Stimulated activated CD8-positive, alpha-beta memory T cell treated with anti-CD3 and anti-CD28 coated beads, Interleukin-7, amount 100 ng/mL, for 1 hour (primary cell): Measurements from ENCODE around the gene CFTR.
"Not testable (repeated sequence)": the region's sequence is repeated elsewhere in the genome, so short reads cannot be mapped to it uniquely, and the experiment has no call there.

Source experiments
- DNase-seq, 2 donors: peaks; one replicate each; pipeline ENCODE4 v3.0.0-alpha.2; 2020; ENCODE audit warnings: low read depth in 2 of 2

Gene CFTR

GRCh38 chr7:117495308-117495707 lies 15.5 kb downstream of the CFTR start:
- no peak for DNase-seq

- DNase-seq, result no peak
Observed at GRCh38 chr7:117502331-117502730, 22.5 kb downstream of the CFTR start.

DNA sequence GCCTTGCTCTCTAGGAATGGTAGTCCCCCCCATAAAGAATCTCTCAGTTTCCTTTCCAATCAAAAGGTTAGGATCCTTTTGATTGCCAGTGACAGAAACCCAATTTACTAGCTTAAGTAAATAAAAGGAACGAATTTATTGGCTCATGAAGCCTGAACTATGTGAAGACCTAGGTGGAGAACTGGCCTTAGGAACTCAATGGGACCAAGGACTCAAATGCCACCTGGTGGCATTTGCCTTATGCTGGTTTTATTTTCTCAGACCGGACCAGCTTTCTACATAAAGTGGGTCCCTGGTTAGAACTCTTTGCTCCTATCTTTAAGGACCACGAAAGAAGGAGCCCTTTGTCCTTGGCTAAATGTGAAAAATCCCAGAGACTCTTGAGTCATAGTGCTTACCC lies 25.4 kb downstream of the CFTR start:
- DNase-seq, result no peak

DNA sequence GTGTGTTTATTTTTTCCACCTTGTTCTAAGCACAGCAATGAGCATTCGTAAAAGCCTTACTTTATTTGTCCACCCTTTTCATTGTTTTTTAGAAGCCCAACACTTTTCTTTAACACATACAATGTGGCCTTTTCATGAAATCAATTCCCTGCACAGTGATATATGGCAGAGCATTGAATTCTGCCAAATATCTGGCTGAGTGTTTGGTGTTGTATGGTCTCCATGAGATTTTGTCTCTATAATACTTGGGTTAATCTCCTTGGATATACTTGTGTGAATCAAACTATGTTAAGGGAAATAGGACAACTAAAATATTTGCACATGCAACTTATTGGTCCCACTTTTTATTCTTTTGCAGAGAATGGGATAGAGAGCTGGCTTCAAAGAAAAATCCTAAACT lies 28.9 kb downstream of the CFTR start:
- DNase-seq, result no peak

- DNase-seq, result not testable (repeated sequence)
Observed at GRCh38 chr7:117517194-117517593, 37.4 kb downstream of the CFTR start.

GRCh38 chr7:117530390-117530789 lies 50.6 kb downstream of the CFTR start:
- DNase-seq, result no peak

DNA sequence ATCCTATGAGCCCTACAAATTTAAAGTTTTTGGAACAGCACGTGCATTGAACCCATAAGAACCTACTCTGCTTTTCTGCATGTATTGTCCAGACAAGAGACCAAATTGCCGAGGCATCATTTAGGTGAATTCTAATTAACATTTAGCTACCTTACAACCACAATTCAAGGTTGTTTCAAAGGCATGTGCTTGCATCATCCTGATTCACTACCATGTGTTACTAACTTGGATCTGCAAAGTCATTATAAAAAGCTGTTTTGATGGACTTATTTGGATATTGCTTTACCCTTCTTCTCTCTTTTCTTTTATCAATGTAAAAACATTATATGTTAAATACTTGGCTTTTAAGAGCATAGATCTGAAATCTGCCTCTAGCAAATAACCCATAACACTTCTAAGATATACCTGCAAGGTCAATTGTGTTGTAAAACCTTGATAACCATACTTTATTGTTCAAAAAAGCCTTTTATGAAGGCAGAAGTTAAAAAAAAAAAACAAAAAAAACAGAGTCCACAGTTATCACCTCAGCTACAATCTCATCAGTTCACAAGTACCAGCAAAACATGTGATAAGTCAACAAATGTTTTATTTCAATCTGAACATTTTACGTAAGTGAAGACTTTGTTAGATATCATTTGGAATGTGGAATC lies 51.9 kb downstream of the CFTR start:
- DNase-seq, result no peak

- DNase-seq, result no peak
Observed at GRCh38 chr7:117538053-117538452, 58.2 kb downstream of the CFTR start.

DNA sequence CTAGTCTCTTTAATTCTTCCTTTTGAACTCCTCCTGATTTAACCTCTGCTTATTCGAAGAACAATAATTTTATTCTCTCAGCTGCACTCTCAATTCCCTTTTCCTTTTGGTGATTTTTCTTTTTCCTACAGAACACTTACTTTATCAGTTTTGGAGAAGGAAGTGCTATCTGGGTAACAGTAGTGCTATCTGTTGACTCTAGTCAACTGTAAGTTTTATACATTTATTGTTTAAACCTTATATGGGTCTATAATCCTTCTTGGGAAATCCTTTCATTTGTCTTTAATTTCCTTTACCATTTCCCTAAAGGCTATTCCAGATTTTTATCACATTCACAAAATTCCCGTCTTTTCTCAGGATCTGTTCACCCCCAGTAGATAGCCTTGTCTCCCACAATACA lies 64.2 kb downstream of the CFTR start:
- DNase-seq, result no peak

DNA sequence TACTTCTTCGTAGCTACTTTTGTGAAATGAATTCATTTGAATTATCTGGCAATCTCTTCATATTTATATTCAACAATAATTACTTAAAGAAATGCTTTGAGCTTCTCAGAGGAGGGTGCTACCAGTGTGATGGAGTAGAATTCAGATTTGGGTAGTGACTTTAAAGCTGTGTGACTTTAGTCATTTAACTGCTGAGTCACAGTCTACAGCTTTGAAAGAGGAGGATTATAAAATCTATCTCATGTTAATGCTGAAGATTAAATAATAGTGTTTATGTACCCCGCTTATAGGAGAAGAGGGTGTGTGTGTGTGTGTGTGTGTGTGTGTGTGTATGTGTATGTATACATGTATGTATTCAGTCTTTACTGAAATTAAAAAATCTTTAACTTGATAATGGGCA lies 68.2 kb downstream of the CFTR start:
- DNase-seq, result no peak

GRCh38 chr7:117550625-117551024 lies 70.8 kb downstream of the CFTR start:
- no peak for DNase-seq

DNA sequence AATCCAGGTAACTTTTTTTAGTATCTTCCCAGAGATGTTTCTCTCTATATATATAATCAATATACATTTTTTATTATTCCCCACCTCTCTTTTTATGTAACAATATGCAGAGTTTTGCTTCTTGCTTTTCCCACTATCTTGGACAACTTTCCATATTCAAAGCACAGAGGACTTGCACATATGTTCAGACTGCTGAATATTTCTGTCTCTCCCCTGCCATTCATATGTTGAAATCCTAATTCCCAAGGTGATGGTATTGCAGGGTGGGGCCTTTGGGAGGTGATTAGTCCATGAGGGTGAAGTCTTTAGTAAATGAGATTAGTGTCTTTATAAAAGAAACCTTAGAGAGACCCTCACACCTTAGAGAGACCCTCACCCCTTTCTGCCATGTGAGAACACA lies 72.8 kb downstream of the CFTR start:
- DNase-seq, result no peak

- no peak for DNase-seq
Observed at GRCh38 chr7:117555260-117555659, 75.4 kb downstream of the CFTR start.

DNA sequence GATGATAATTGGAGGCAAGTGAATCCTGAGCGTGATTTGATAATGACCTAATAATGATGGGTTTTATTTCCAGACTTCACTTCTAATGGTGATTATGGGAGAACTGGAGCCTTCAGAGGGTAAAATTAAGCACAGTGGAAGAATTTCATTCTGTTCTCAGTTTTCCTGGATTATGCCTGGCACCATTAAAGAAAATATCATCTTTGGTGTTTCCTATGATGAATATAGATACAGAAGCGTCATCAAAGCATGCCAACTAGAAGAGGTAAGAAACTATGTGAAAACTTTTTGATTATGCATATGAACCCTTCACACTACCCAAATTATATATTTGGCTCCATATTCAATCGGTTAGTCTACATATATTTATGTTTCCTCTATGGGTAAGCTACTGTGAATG lies 79.6 kb downstream of the CFTR start:
- DNase-seq, result no peak

- DNase-seq, result no peak
Observed at GRCh38 chr7:117560030-117560429, 80.2 kb downstream of the CFTR start.

GRCh38 chr7:117562759-117563158 lies 82.9 kb downstream of the CFTR start:
- no peak for DNase-seq

DNA sequence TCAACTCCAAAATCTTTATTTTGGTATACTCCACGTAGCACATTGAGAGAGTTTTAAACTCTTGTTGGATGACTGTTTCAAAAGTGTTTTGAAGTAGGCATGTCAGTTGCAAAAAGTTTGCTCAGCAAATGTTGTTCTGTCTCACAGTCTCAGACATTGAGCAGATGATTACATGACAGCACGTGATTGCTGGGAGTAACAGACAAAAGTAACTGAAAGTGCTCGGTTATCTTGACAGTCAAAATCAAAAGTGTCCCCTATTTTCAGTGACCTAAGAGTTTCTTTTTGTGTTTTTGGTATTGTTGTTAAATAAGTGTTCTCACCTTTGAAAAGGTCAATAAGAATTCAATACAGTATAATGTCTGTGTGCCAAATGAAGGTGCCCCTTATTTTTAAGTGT lies 84.3 kb downstream of the CFTR start:
- no peak for DNase-seq

DNA sequence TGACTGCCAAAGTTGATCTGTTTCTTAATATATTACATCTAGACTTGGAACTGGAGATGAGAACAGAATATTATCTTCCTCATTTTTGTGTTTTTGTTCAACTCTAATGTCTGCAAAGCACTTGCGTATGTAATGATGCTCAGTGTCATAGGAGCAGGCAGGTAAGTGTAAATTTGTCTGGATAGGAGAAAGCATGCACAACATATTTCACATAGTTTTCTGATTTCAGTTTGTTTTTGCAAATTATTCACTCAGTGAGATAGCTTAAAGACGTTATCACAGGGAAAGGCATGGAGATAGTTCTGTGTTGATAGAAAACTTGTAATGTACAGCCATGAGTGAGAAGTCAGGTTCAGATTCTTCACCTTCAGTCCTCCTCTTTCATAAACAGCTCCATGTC lies 84.8 kb downstream of the CFTR start:
- DNase-seq, result no peak

GRCh38 chr7:117565226-117565625 lies 85.4 kb downstream of the CFTR start:
- no peak for DNase-seq

GRCh38 chr7:117567781-117568180 lies 88.0 kb downstream of the CFTR start:
- no peak for DNase-seq

DNA sequence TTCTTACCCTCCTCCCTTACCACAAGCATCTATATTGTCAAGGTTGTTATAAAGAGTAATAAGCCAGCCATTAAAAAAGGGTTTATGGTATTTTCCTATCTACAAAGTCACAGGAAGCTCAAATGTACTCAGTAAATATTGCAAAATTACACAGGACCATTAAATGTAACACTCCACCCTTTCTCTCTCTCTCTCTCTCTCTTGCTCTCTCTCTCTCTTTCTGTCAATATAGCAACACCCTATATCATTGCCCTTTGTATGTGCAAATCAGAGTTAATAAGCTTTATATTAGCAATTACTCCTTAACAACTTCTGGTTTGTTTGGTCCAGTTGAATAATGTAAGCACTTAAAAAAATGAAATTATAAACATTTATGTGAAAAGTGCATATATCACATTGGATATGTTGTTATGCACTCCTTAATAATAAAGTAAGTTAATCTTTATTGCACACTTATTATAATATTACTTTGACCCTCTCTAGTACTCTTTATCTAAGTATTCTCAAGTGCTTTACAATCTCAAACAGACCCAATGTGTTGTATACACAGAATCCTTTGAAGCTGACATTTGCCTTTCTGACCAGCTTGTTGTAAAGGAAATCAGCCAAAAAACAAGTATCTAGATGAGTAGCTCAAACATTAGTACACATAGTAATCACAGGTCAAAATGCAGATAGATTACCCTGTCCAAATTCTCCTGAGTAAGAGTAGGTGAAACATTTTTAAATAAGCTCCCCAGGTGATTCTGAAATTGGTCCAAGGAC lies 93.2 kb downstream of the CFTR start:
- DNase-seq, result no peak

GRCh38 chr7:117581424-117581823 lies 101.6 kb downstream of the CFTR start:
- DNase-seq, result no peak

GRCh38 chr7:117582219-117582704 lies 102.4 kb downstream of the CFTR start:
- DNase-seq, result no peak
